NK-92 treated with Interleukin-12 subunit alpha and Interleukin-12 subunit beta, amount 100 ng/mL, for 24 hours (cell line): ENCODE results near the gene LRRC8B.

Experiments
- DNase-seq: peaks from one replicate; lab custom pipeline; 2025; lab: John Stamatoyannopoulos, UW

The LRRC8B gene

GRCh38 chr1:89547563-89548116 lies 23.0 kb downstream of the LRRC8B start:
- no peak for DNase-seq

DNA sequence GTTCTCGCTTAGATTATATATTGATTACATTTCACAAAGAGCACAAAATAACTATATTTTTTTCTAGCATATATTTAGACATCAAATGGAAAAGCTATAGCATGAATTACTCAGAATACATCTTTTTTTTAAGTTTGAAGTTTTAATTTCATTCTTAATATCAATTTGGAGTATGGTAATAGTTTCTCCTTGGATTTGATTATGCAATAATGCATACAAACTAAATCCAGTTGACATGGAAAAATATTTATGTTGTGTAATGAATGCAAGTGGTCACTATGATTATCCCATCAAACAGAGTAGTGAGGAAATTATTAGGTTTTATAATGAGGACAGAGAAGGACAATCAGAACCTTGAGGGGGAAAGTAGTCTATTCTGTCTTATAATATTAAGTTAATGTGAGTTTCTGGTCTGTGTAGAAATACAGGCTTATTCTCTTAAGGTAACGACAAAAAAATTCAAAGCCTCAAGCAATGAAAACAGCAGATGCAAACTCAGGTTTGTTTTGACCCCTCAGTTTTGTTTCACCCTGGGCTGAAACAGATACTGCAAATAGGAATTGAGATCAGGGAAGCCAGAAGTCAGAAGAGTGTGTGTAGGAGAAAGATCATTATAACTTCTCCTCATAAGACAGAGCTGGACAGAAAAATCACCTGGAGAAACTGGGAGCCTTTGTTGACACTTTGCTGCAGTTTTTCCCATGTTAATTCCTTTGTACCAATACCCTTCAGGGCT lies 23.7 kb downstream of the LRRC8B start:
- no peak for DNase-seq

DNA sequence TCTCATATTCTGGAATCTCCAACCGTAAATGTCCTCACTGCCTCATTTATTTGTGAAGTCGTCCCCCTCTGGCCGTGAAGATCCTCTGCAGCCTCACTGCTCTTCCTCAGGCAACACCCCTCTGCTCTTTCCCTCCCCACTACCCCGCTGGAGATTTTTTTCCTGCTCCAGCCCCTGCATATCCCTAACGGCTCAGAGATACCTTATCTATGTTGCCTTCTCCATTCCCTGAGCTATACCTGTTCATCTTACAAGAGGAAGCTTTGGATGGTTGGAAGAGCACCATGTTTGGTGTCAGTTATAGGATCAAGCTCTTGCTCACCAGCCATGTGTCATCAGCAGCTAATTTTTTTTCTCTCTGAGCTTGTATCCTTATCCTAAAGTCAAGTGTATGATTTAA lies 26.4 kb downstream of the LRRC8B start:
- DNase-seq, result no peak

DNA sequence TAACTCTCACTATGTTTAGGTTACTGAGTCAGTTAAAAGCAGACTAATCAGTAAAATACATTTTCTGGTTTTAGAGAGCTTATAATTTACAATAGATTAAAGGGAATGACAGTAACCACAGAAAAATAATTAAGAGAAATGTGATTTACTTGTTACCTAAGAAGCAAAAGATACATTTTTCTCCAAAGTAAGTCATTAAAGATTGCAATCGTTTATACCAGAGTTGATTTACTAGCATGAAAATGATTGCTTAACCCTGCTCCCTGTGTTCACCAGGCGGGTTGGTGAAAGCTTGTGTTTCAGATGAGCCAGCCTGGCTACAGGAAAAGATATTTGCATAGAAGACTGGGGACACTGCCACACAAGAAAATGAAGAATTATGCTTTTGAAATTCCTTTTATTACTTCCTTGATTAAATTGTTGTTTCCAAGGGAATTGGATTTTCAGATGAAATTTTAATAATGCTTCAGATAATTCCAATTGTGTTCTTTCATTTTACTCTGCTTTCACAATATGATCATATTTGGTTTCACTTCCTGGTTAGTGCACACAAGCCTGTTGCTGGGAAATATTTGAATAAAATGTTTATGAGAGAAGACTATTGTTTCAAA lies 27.9 kb downstream of the LRRC8B start:
- no peak for DNase-seq

DNA sequence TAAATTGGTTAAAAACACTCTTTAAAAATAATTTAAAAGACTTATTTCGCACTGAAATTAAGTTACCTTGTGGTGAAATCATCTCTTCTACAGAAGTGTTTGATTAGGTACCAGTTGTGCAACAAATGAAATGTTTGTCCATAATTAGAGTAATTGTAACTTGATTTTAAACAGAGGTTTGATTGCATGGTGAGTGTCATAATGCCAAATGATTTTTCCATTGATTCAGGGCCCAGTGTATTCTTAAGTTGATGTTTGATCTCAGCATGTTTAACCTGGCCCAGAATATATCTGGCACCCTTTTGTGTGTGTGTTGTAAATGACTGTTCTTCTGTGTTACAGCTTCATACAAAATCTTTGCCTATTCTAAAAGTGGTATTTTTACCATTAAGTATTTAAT lies 28.5 kb downstream of the LRRC8B start:
- no peak for DNase-seq

GRCh38 chr1:89555550-89555949 lies 30.9 kb downstream of the LRRC8B start:
- DNase-seq, result no peak

- no peak for DNase-seq
Observed at GRCh38 chr1:89556726-89557444, 32.3 kb downstream of the LRRC8B start.

- no peak for DNase-seq
Observed at GRCh38 chr1:89557445-89557825, 32.8 kb downstream of the LRRC8B start.

DNA sequence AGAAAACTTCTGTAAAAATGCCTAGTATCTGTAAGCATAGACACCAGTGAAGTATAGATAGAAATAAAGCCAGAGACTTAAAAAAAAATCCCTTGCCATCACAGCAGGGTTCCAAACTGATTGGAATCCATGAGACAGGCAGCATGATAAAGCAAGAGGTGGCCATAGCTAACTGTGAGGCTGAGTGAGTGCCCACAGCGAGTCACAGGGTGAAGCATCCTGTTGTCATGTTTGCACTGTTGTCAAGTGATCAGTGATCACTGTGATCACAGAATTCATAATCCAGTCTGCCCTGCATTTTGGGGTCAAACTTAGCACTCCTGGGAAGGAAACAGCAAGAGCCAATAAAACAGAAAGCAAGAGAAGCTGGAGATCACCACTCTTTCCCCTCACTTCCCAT lies 33.3 kb downstream of the LRRC8B start:
- DNase-seq, result no peak

DNA sequence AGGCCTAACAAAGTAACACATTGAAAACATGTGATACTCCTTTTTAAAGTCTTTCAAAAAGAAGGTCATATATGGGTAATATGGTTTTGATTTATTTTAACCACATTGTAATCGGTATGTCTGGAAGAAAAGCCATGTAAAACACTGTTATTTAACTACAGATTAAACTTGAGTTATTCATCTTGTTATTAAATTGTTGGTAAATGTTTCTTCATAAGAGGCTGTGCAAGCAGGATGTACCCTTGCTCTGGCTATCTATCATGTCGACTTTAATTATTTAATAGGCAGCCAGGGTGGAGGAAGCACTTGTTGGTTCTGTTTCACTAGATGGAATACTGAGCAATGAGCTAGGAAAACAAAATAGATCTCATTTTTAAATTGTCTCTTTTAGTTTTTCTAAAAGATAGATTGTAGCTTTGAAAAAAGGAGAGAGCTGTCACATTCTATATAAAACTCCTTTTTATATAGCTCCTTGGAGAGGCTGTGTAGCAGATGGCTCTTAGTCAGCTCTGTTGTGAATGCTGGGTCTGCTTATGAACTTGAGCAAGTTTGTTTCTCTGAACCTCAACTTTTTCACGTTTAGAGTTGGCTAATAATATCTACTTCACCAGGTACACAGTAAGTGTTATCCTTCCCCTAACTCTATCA lies 39.5 kb downstream of the LRRC8B start:
- no peak for DNase-seq

DNA sequence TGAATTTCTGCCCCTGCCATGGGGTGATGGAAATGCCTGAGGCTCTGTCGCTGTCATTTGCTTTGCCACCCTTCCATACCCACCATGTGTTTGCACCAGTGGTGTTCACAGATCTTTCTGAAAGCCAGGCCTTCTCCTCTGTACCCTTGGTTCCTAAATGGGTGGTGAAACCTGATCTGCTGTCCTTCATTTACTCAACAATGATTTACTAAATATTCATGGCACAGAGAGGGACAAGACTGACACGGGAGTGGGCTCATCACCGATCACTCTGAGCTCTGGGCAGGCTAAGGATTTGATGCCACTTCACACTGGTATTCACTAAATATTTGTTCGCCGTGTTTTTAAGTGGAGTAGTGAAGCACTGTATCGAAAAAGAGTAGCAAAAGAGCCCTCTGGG lies 40.9 kb downstream of the LRRC8B start:
- DNase-seq, result no peak

GRCh38 chr1:89566761-89567174 lies 42.1 kb downstream of the LRRC8B start:
- no peak for DNase-seq

DNA sequence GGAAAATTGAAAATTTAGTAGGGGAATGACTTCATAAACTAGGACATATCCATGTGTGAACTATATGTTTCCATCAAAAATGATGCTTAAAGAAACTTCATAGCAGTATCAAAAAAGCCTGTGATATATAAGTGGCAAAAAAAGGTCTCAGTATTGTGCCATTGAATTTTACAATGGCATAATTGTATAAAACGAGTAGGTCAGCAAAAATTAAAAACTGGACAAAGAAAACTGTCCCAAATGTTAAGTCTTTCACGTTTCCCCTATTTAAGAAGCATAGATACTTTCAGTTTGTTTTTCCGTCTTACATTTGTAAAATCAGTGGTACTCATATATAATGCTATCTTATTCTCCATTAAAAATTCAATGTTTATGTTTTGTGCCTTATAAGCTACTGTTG lies 43.2 kb downstream of the LRRC8B start:
- DNase-seq, result no peak

GRCh38 chr1:89573410-89573809 lies 48.8 kb downstream of the LRRC8B start:
- DNase-seq, result no peak

DNA sequence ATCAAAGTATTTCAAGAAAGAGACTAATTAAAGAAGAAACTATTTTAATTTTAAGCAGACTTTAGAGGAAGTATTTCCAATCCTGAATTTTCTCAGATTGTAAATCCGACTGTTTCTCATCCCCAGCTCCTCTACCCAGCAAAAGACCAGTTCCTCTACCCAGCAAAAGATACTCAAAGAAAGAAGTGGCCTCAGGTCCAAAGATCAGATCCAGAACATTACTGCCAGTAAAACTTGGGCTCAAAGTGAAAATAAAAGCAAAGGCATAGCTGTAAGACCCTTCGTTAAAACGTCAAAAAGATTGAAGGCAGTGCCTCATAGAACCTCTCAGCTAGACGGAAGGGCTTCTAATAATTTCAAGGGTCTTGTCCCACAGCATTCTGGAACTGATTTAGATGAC lies 50.0 kb downstream of the LRRC8B start:
- no peak for DNase-seq

GRCh38 chr1:89575207-89575606 lies 50.6 kb downstream of the LRRC8B start:
- DNase-seq, result no peak

DNA sequence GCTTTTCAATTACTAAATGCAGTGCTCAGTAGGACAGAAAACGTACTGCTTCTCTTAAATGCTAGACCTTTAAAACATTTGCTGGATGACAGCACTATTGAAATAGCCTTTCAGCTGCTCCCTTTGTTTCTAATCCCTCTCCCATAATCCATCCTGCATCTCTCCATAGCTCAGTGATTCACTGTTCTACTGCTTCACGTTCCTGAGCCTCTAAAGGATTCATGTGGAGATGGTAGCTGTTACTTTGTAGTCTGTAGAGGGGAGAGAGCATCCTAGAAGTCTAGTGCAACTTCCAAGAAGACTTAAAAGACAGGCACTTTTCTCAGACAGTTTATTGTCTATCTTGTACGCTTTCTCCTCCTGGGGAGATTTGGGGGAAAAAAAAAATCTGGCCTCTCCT lies 51.4 kb downstream of the LRRC8B start:
- no peak for DNase-seq

GRCh38 chr1:89578151-89578550 lies 53.5 kb downstream of the LRRC8B start:
- DNase-seq, result no peak

DNA sequence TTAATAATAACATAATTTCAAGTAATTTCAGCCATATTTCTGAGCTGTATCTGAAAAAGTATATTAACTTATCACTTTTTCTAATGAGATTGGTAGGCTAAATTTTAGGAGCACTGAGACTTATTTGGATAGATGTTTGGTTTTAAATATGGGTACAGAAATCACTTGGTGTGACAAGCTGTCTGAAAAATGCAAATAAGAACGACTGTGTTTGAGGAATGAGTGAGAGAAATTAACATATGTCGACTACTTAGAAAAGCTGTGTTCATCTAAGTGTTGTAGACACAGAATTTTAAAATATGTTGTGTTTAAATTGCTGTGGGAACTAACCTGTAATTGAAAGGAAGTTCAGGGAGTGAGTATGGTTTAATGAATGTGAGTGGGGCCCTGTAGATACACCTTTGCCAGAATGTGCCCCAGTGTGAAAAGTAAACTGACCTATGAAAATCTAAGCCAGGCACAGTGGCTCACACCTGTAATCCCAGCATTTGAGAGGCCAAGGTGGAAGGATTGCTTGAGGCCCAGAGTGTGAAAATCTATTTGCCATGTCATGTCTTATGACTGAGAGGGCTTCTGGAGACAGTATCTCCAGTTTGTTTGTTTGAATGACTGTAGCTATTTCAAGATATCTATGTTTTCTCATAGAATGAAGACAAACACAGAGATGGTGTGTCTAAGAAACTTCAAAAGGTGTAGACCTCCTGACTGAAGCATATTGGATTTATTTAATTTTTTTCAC lies 54.5 kb downstream of the LRRC8B start:
- DNase-seq, result no peak

GRCh38 chr1:89580036-89580435 lies 55.4 kb downstream of the LRRC8B start:
- no peak for DNase-seq

DNA sequence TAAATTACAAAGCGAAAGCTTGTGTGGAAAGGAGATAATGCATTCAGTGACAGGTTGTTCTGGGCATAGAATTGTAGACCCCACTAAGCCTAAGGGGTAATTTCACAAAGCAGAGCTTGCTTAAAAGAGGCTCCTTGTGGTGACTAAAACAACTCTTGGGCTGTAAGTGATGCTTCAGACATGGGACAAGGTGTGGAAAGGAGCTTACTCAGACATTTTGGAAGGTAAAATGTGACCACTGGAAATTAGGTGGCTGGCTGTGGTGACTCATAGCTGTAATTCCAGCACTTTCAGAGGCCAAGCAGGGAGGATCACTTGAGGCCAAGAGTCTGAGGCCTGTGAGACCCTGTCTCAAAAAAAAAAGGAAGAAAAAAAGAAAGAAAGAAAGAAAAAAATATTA lies 57.2 kb downstream of the LRRC8B start:
- no peak for DNase-seq

DNA sequence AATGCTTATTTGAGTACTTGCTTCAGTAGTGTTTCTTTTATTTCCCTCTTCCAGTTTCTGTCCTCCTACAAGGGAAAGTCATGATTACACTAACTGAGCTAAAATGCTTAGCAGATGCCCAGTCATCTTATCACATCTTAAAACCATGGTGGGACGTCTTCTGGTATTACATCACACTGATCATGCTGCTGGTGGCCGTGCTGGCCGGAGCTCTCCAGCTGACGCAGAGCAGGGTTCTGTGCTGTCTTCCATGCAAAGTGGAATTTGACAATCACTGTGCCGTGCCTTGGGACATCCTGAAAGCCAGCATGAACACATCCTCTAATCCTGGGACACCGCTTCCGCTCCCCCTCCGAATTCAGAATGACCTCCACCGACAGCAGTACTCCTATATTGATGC lies 57.9 kb downstream of the LRRC8B start:
- no peak for DNase-seq
